ENCODE measurements around the gene HOXA4. TPM values are rescaled to one million over a fixed set of nuclear protein-coding genes. Genes with fewer than 3 reads are reported as not detected.

The HOXA4 gene
- total and polyA plus RNA-seq, 3 donors from 2014 or later: 1.7 to 3.4 (median 3.3) TPM

DNA sequence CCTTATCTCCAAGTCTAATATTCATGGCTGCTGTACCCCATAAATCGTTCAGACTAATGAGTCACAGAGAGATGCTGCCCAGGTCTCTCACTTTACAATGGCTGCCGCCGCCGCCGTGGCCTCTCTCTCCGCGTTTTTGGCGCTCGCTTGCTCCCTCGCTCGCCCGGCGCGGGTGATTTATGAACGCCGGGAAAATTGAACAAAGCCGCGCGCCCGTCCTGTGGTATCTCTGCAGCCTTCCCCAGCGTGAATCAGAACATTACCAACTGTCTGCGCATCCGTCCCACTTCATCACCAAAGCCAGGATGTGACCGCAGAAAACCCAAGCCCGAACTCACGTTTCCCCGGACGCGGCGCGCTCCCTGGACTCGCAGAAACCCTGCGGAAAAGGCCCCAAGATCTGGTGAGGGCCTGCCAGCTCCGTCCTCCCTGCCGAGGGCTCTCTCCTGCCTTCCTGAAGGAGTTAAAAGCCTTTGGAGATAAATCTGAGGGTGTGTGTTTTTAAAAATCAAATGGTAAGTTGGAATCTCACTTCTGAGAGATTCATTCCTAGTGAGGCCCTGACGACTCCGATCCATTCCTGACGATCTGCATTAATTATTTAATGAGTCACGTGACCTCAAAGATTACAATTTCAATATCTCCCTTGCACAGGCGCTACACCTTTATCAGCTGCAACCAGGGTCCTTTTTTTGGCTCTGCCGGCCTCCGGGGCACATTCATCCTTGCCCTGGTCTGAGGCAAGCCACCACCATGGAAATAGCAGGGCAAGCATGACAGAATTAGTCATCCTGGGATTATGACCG lies 6.3 kb downstream of the HOXA4 start:
- intact Hi-C loops (cut with DNase I; ENCODE audit: low total_unique reads): no loop called here
- no peaks in the 10 kb centered on the region for H3K36me3 ChIP-seq (ENCODE audit: low read depth, missing control alignments)
- no peaks in the 10 kb centered on the region for H3K9me3 ChIP-seq
- WGBS, 2 donors: 14 to 16% methylated on average over 32 to 43 of the region's 43 CpGs
- H3K27me3 ChIP-seq: no peaks in the 10 kb centered on the region
- H3K27ac ChIP-seq: no peak overlapping the region
- H3K4me3 ChIP-seq: no peak overlapping the region
- TF ChIP-seq POLR2A (IDR thresholded peaks at IDR 0.05): no peak
- TF ChIP-seq, protein P1, sequence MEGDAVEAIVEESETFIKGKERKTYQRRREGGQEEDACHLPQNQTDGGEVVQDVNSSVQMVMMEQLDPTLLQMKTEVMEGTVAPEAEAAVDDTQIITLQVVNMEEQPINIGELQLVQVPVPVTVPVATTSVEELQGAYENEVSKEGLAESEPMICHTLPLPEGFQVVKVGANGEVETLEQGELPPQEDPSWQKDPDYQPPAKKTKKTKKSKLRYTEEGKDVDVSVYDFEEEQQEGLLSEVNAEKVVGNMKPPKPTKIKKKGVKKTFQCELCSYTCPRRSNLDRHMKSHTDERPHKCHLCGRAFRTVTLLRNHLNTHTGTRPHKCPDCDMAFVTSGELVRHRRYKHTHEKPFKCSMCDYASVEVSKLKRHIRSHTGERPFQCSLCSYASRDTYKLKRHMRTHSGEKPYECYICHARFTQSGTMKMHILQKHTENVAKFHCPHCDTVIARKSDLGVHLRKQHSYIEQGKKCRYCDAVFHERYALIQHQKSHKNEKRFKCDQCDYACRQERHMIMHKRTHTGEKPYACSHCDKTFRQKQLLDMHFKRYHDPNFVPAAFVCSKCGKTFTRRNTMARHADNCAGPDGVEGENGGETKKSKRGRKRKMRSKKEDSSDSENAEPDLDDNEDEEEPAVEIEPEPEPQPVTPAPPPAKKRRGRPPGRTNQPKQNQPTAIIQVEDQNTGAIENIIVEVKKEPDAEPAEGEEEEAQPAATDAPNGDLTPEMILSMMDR (IDR thresholded peaks at IDR 0.05): no peak
- DNase-seq: no peak
- H3K4me1 ChIP-seq: no peaks in the 10 kb centered on the region

- H3K9me3 ChIP-seq: no peaks in the 10 kb centered on the region
- no peak overlapping the region for H3K4me3 ChIP-seq
- intact Hi-C loops (cut with DNase I; ENCODE audit: low total_unique reads): no loop called here
Observed at GRCh38 chr7:27123477-27124053, 7.0 kb downstream of the HOXA4 start.

DNA sequence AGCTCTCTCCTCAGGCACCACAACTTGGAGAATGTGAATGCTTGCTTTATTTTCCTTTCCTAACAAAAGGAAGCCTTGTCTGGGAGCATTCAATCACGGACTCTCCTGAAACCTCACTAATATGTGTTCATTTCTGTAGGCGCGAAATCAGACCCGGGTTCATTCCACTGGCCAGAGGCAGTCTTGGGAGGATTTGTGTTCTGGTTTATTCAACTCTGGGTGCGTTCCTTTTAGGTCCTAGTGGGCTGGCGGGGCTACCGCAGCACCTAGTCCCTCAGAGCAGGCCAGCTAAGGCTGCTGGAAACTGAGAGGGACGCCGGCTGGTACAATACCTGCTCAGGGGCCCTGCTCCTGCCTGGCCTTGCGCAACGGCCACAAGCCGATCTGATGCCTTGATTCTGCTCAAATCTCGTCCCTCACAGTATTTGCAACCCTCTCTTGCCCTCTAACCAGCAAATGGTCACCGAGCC lies 7.5 kb downstream of the HOXA4 start:
- no peak for DNase-seq
- WGBS, 2 donors: 24 to 28% methylated on average over 11 to 14 of the region's 14 CpGs
- intact Hi-C loops (cut with DNase I; ENCODE audit: low total_unique reads): no loop called here
- Histone ChIP-seq H3K9me3 (no peaks in the 10 kb centered on the region), H3K27me3 (no peaks in the 10 kb centered on the region), H3K36me3 (ENCODE audit: low read depth, missing control alignments) (no peaks in the 10 kb centered on the region), H3K4me3 (no peak overlapping the region), H3K4me1 (no peaks in the 10 kb centered on the region), H3K27ac (no peak overlapping the region)
- TF ChIP-seq, protein P1 (IDR thresholded peaks at IDR 0.05): no peak

More at GRCh38 chr7:27123477-27124053, 7.0 kb downstream of the HOXA4 start:
- no peak for DNase-seq
- Histone ChIP-seq H3K4me1 (no peaks in the 10 kb centered on the region), H3K27me3 (no peaks in the 10 kb centered on the region), H3K36me3 (ENCODE audit: low read depth, missing control alignments) (no peaks in the 10 kb centered on the region), H3K27ac (no peak overlapping the region)
- WGBS, 2 donors: 18 to 34% methylated on average over 18 to 26 of the region's 26 CpGs
- TF ChIP-seq, protein P1 (IDR thresholded peaks at IDR 0.05): no peak
- no peak for TF ChIP-seq POLR2A (IDR thresholded peaks at IDR 0.05)

DNA sequence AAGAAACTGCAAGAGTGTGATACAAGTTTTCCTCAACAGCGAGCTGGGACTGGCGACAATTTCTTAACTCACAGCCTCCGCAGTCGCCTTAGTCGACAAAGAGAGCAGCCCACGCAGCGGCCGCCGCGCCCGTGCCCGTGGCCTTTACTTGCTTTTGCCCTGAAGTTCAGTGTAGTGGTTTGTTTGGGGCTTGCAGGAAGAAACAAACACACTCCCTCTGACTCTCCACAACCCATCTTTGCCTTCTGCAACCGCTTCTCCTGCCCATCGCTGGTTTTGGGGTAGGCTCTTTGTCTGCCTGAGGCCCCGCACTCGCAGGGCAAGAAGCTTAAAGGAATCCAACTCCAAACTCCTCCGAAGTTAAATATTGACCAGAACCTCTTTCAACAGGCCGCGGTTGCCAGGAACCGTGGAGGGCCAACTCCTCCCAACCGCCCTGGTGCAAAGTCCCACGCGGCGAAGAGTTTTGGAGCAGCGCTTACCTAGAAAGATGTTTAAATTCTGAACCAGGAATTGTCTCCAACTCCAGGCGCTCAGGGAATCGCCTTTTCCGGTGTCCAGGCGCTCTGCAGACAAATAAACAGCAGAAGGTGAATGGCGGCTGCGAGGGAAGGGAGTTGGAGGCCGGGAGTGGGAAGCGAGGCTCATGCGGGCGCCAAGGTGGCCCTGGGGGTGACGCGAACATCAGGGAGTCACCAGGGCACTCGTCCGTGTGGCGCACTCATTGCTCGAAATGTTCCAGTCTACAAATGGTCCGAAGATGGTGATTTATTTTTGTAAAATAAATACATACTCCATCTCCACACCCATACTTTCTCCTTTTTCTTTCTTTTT lies 8.3 kb downstream of the HOXA4 start:
- Histone ChIP-seq H3K4me1 (no peaks in the 10 kb centered on the region), H3K36me3 (ENCODE audit: low read depth, missing control alignments) (no peaks in the 10 kb centered on the region), H3K9me3 (no peaks in the 10 kb centered on the region), H3K4me3 (no peak overlapping the region), H3K27me3 (no peaks in the 10 kb centered on the region), H3K27ac (no peak overlapping the region)
- no peak for DNase-seq
- TF ChIP-seq, protein P1 (IDR thresholded peaks at IDR 0.05): no peak
- TF ChIP-seq POLR2A (IDR thresholded peaks at IDR 0.05): no peak
- 24 to 31% methylated on average over 42 of the region's 42 CpGs for WGBS, 2 donors
- intact Hi-C loops (cut with DNase I; ENCODE audit: low total_unique reads): no loop called here
